Endothelial cell of umbilical vein (primary cell): ENCODE results near the gene SH3BP2. TPM values are rescaled to one million over a fixed set of nuclear protein-coding genes. Genes with fewer than 3 reads are reported as not detected.

Experiments used
- BruUV-seq: library from RNA; stranded (reverse); fragments of 400-500 nt; replicated peaks from 2 replicates; lab custom pipeline; 2021; lab: Mats Ljungman, UMichigan
- CTCF ChIA-PET: fragments of 300-600, 350-600 bp; sonication (Branson Sonifier 250); formaldehyde crosslinking; loops from one replicate; lab custom pipeline; 2021; ENCODE audit warnings: antibody characterized with exemption, inconsistent platforms; lab: Charles Lee
- POLR2A ChIA-PET: fragments of 300-600, 350-600 bp; sonication (Branson Sonifier 250); formaldehyde crosslinking; loops from one replicate; lab custom pipeline; 2021; ENCODE audit warnings: antibody characterized with exemption, inconsistent platforms; lab: Charles Lee
- DNase-seq: peaks from one replicate; pipeline ENCODE4 v3.0.0-alpha.2; 2011; ENCODE audit warnings: low read depth, low spot score
- FAIRE-seq: peaks from 2 replicates; lab custom pipeline; 2011; peaks lifted over from hg19 to GRCh38; lab: Jason Lieb, UNC
- H2AFZ ChIP-seq: 2 replicates; pipeline ENCODE4 v1.6.0; 2012; ENCODE audit warnings: low read depth, low read length, control low read depth, inconsistent platforms
- H3K27ac ChIP-seq: 2 replicates; pipeline ENCODE4 v1.5.1; 2011; ENCODE audit warnings: low read depth, mild to moderate bottlenecking, control low read depth, low read length, moderate library complexity; ENCODE audit not compliant: insufficient read depth
- H3K27me3 ChIP-seq, 2 experiments: 2 replicates each; pipeline versions ENCODE4 v1.6.0 to v1.6.1; 2011; ENCODE audit warnings: low read length in 2 of 2, mixed read lengths in 1 of 2; ENCODE audit not compliant: control insufficient read depth in 2 of 2, insufficient read depth in 2 of 2
- H3K36me3 ChIP-seq, 2 experiments: 2 replicates in 1 of 2; 3 replicates in 1 of 2; pipeline ENCODE4 v1.5.1; 2011; ENCODE audit warnings: low read length in 2 of 2, mild to moderate bottlenecking in 1 of 2, moderate library complexity in 1 of 2; ENCODE audit not compliant: control insufficient read depth in 2 of 2, insufficient read depth in 2 of 2; ENCODE audit errors: extremely low read depth in 1 of 2
- H3K4me1 ChIP-seq: 3 replicates; pipeline ENCODE4 v1.5.1; 2011; ENCODE audit warnings: mild to moderate bottlenecking, low read length; ENCODE audit not compliant: control insufficient read depth, insufficient read depth; ENCODE audit errors: extremely low read depth
- H3K4me2 ChIP-seq: 2 replicates; pipeline ENCODE4 v1.6.1; 2011; ENCODE audit warnings: low read length, control low read depth, mixed read lengths; ENCODE audit not compliant: insufficient read depth
- H3K4me3 ChIP-seq, 3 experiments: fragments of 200-600 bp in 1 of 3; sonication (generic), shearing (Covaris generic) in 1 of 3; replicated peaks in 1 of 3; 2 replicates each; pipeline ENCODE4 v1.5.1; 2011 to 2016; ENCODE audit warnings: control low read depth in 3 of 3, low read length in 3 of 3, mild to moderate bottlenecking in 2 of 3, inconsistent platforms in 1 of 3, low read depth in 1 of 3, moderate library complexity in 1 of 3; ENCODE audit not compliant: insufficient read depth in 1 of 3
- H3K79me2 ChIP-seq: 2 replicates; pipeline ENCODE4 v1.6.0; 2012; ENCODE audit warnings: low read length, inconsistent platforms; ENCODE audit not compliant: control insufficient read depth, insufficient read depth
- H3K9ac ChIP-seq: replicated peaks from 2 replicates; pipeline ENCODE3; 2011; ENCODE audit warnings: low read length, control low read depth; ENCODE audit not compliant: insufficient read depth; ENCODE audit errors: extremely low read depth
- H3K9me1 ChIP-seq: replicated peaks from 3 replicates; pipeline ENCODE4 v1.6.0; 2011; ENCODE audit warnings: mild to moderate bottlenecking, low read length; ENCODE audit not compliant: control insufficient read depth, insufficient read depth; ENCODE audit errors: extremely low read depth
- H3K9me3 ChIP-seq: replicated peaks from 2 replicates; pipeline ENCODE4 v1.5.1; 2012; ENCODE audit warnings: low read length, inconsistent platforms; ENCODE audit not compliant: control insufficient read depth, insufficient read depth
- H4K20me1 ChIP-seq: replicated peaks from 2 replicates; pipeline ENCODE3; 2011; ENCODE audit warnings: mild to moderate bottlenecking, low read length; ENCODE audit not compliant: control insufficient read depth, insufficient read depth; ENCODE audit errors: extremely low read depth
- CTCF ChIP-seq, 2 donors: IDR thresholded peaks; 1 replicate in 1 of 2; 2 replicates in 1 of 2; pipeline ENCODE4 v1.5.1; 2011; ENCODE audit warnings: low read length in 2 of 2, mild to moderate bottlenecking in 2 of 2, moderate library complexity in 2 of 2, control low read depth in 1 of 2, inconsistent platforms in 1 of 2, low read depth in 1 of 2; ENCODE audit not compliant: insufficient read depth in 1 of 2; ENCODE audit errors: extremely low read depth in 1 of 2
- FOS ChIP-seq: IDR thresholded peaks from 2 replicates; pipeline ENCODE4 v1.6.1; 2011; ENCODE audit warnings: mild to moderate bottlenecking, low read length, moderate library complexity, borderline replicate concordance; ENCODE audit not compliant: insufficient read depth
- GATA2 ChIP-seq: IDR thresholded peaks from 2 replicates; pipeline ENCODE4 v1.7.0; 2011; ENCODE audit warnings: low read depth, mild to moderate bottlenecking, moderate library complexity, mixed read lengths, low read length; ENCODE audit not compliant: insufficient read length, insufficient read depth
- JUN ChIP-seq: IDR thresholded peaks from 2 replicates; pipeline ENCODE4 v1.6.1; 2011; ENCODE audit warnings: borderline replicate concordance, low read depth; ENCODE audit not compliant: insufficient read length, insufficient read depth
- POLR2AphosphoS5 ChIP-seq: IDR thresholded peaks from 2 replicates; pipeline ENCODE4 v1.6.1; 2012; ENCODE audit warnings: low read depth, mild to moderate bottlenecking, control low read depth, low read length, moderate library complexity; ENCODE audit not compliant: insufficient read depth
- dilution Hi-C: fragments of 300-500 bp; cut with MboI; formaldehyde crosslinking; loops from one replicate; pipeline ENCODE4 v1.15.0; 2019; ENCODE audit warnings: low sequenced_read_pairs; ENCODE audit not compliant: extremely low pct_ligation_motif_present
- intact Hi-C: fragments of 100-400 bp; cut with micrococcal nuclease; formaldehyde crosslinking; loops from one replicate; pipeline ENCODE4 v1.10.0; 2022
- polyA plus RNA-seq, 4 experiments: library from polyadenylated mRNA; depleted of rRNA in 3 of 4; stranded (reverse) in 3 of 4; unstranded in 1 of 4; fragments of >200 nt; gene quantifications; 2 replicates each; pipeline versions ENCODE4 v1.2.1 to v1.2.3, GENCODE V29; 2011 to 2012; ENCODE audit warnings: missing spikeins in 1 of 4
- total RNA-seq: library from RNA; stranded (reverse); gene quantifications from 2 replicates; pipeline ENCODE4 v1.2.3, GENCODE V29; 2021

Gene SH3BP2
- total and polyA plus RNA-seq, 2 donors (not counting 3 experiments of a cell fraction or from before 2014, with no cell fraction given): 69.2 to 73.9 TPM

- H3K9me3 ChIP-seq: no peaks in the 10 kb centered on the region
- CTCF ChIA-PET: interaction anchor here (1.6 to 1.8 kb wide), 2 partner anchors 9 to 43 kb away, joined by 3 to 5 read pairs; no protein-coding TSS in a partner anchor
- no peak overlapping the region for H3K4me3 ChIP-seq
- H2AFZ ChIP-seq: no peak overlapping the region
- H3K4me1 ChIP-seq: peaks cover 12% of the 10 kb centered on the region
- DNase-seq (no peak), FAIRE-seq (no peak)
- no peaks in the 10 kb centered on the region for H3K36me3 ChIP-seq
- no peak overlapping the region for H3K27ac ChIP-seq
- dilution Hi-C loops: no loop called here
- peaks cover 83% of the 10 kb centered on the region for H3K79me2 ChIP-seq
- H4K20me1 ChIP-seq: peaks cover 11% of the 10 kb centered on the region
- intact Hi-C loops: no loop called here
- H3K4me2 ChIP-seq: no peak overlapping the region
- H3K9ac ChIP-seq: no peak overlapping the region
- no peaks in the 10 kb centered on the region for H3K27me3 ChIP-seq
- no TSS peak for BruUV-seq
- no peaks in the 10 kb centered on the region for H3K9me1 ChIP-seq
- POLR2A ChIA-PET: no interaction called here
- TF ChIP-seq CTCF (IDR thresholded peaks at IDR 0.05; ENCODE audit: extremely low read depth in 1 of 2, insufficient read depth in 1 of 2, low read depth in 1 of 2, low read length in 2 of 2) (no peak), JUN (no peak), GATA2 (no peak), POLR2AphosphoS5 (no peak), FOS (no peak)
These were observed 55.6 kb downstream of the SH3BP2 start for GRCh38 chr4:2848449-2848848.
